GM18498 (cell line): ENCODE results near the gene PRR20E.
"Not testable (repeated sequence)": the region's sequence is repeated elsewhere in the genome, so short reads cannot be mapped to it uniquely, and the experiment has no call there.

Experiments used
- ATAC-seq: cut with Tn5 transposase; IDR thresholded peaks from one replicate; pipeline ENCODE4 v1.9.1; 2021; ENCODE audit warnings: mild to moderate bottlenecking, moderate library complexity; ENCODE audit not compliant: unreplicated experiment

Gene PRR20E

DNA sequence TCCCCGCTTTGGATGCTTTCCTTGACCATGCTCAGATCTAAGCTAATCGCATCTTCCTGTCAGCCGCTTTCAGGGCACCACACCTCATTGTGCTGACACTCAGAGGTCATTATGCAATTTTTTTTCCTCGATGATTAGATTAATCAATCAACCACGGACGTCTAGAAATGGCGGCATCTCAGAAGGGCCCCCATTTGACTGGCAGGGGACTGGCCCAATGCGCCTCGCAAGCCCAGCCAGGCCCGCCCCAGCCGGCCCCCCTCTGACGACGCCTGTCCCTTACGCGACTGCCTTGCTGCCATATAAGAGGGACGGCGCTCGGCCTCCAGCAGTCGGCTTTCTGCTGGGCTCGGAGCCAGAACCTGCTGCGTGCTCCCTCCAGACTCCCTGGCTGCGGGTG, at the start of gene PRR20E:
PRR20E (plus strand) TSS at position 301 of the 400 bp plus-strand sequence. CDS start 387 bp downstream, outside the sequence.
- ATAC-seq: not testable (repeated sequence)

DNA sequence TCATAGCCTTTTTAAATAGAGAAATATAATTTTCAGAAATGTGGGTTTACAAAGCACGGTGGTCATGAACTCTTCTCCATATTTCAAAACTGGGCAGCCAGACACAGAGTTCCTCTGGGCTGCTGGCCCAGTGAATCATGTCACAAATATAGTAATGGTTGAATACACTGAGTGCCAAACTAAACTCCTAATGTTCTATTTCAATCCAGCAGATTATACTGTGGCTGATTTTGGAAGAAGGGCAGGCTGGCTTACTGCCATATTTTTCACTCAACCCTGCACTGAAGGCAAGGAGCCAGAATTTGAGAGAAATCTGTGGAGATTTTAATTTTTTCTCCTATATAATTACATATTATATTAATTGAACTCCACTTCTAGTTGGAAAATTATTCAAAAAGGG, 43.3 kb upstream of the PRR20E start:
- ATAC-seq: no peak

DNA sequence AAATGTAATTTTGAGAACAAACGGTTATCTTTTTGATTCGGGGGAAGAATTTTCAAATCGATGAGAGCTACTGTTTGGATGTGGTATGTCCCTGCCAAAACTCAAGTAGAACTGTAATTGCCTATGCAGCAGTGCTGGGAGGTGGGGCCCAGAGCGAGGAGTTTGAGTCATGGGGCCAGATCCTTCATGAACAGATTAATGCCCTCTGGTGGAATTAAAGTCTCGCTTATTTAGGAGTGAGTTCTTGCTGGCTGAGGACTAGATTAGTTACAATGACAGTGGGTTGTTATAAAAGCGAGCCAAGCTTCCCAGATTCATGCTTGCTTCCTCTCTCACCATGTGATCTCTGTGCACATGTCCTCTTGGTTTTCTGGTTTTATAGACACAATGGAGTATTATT, 38.1 kb upstream of the PRR20E start:
- no peak for ATAC-seq

DNA sequence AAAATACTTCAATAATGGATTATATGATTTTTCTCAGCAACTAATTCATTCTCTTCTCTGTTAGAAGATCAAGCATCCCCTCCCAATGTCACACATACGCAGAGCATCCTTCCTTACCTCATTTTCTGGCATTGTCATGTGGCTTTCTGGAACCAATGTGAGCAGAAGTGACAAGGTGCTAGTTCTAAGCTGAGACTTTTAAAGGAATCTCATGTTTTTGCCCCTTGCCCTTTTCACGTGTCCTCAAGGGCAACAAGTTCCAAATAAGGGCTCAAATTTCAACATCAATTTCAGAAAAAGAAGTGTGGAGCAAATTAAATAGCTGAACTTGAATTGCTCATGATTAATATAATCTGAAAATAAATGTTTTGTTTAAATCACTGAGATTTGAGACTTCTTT, 30.9 kb upstream of the PRR20E start:
- ATAC-seq: no peak

DNA sequence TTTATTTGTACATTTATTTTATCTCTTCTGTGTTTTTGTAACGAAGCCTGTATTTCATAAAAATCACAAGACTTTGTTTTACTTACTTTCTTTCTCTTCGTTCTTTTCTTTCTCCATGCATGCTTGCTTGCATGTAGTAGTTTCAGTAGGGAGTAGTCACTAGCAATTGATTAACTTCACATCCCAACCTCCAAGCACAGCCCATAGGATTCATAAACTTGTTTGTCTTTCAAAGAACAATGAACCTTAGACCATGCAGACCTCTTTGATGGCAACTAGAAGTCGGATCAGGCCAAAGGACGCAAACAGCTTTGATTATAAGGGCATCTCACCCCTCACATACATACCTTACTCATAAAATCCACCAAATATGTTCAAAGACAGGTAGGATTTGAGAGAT, 29.4 kb upstream of the PRR20E start:
- no peak for ATAC-seq

DNA sequence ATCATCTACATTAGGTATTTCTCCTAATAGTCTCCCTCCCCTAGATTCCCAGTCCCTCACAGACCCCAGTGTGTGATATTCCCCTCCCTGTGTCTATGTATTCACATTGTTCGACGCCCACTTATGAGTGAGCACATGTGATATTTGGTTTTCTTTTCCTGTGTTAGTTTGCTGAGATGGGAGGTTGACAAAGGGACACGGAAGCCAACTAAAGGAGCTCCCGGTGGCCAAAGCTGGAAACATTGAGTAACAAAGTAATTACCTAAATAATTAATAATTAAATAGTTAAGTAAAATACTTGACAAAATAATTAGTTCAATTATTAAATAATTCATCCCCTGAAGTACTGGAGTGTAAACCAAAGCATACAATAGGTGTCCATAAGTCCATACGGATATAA, 28.0 kb upstream of the PRR20E start:
- ATAC-seq: no peak

DNA sequence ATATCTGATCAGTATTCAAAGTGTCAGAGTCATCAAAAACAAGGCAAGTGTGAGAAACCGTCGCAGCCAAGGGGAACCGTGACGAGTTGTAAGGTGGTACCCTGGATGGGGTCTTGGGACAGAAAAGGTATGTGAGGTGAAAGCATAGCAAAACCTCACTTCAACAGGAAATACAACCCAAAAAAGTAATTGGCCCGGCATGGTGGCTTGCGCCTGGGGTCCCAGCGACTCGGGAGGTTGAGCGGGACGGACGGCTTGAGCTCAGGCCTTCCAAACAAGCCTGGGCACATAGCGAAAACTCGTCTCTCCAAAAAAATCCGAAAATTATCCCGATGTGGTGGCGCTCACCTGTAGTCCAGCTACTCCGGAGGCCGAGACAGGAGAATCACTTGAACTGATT, 27.2 kb upstream of the PRR20E start:
- not testable (repeated sequence) for ATAC-seq

DNA sequence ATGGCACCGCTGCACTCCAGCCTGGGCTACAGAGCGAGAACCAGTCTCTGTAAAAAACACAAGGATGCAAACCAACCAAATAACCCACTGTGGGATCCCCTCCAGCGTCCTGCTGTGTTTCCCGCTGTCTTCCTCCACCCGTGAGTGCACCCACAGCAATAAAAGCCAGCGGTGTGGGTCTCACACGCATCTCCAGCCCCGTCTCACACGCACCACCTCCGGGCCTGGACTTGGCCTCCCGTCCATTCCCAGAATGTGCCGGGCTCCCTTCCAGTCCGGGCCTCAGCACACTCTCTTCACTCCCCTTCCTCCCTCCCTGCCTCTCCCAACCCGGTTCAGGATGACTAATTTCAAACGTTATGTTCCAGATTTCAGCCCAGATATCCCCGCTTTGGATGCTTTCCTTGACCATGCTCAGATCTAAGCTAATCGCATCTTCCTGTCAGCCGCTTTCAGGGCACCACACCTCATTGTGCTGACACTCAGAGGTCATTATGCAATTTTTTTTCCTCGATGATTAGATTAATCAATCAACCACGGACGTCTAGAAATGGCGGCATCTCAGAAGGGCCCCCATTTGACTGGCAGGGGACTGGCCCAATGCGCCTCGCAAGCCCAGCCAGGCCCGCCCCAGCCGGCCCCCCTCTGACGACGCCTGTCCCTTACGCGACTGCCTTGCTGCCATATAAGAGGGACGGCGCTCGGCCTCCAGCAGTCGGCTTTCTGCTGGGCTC, 26.6 kb upstream of the PRR20E start, which contains the start of gene PRR20A:
PRR20A (plus strand) TSS at position 684 of the 734 bp plus-strand sequence. CDS start 387 bp downstream, outside the sequence.
- ATAC-seq: not testable (repeated sequence)

DNA sequence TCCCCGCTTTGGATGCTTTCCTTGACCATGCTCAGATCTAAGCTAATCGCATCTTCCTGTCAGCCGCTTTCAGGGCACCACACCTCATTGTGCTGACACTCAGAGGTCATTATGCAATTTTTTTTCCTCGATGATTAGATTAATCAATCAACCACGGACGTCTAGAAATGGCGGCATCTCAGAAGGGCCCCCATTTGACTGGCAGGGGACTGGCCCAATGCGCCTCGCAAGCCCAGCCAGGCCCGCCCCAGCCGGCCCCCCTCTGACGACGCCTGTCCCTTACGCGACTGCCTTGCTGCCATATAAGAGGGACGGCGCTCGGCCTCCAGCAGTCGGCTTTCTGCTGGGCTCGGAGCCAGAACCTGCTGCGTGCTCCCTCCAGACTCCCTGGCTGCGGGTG, 19.8 kb upstream of the PRR20E start, which contains the start of gene PRR20B:
PRR20B (plus strand) TSS at position 301 of the 400 bp plus-strand sequence. CDS start 387 bp downstream, outside the sequence.
- ATAC-seq: not testable (repeated sequence)

DNA sequence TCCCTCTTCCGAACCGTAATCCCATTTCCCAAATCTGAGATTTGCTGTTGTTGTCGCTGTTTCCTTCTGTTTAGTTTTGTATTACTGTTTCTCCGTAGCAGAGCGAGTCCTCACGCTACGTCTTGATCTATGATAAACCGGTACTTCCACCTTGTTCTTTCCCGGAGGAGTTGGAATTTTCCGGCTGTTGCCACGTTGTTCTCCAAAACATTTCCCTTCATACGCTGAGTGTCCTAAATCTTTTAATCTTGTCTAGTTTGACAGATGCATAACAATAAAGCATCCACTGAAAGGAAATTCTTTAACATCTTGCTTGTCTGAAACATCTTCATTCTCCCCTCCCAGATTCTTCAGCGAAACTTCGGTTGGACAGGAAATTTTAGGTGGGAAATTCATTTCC, 18.9 kb upstream of the PRR20E start:
- not testable (repeated sequence) for ATAC-seq

DNA sequence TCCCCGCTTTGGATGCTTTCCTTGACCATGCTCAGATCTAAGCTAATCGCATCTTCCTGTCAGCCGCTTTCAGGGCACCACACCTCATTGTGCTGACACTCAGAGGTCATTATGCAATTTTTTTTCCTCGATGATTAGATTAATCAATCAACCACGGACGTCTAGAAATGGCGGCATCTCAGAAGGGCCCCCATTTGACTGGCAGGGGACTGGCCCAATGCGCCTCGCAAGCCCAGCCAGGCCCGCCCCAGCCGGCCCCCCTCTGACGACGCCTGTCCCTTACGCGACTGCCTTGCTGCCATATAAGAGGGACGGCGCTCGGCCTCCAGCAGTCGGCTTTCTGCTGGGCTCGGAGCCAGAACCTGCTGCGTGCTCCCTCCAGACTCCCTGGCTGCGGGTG, 13.2 kb upstream of the PRR20E start, which contains the start of gene PRR20C:
PRR20C (plus strand) TSS at position 301 of the 400 bp plus-strand sequence. CDS start 387 bp downstream, outside the sequence.
- ATAC-seq: not testable (repeated sequence)

DNA sequence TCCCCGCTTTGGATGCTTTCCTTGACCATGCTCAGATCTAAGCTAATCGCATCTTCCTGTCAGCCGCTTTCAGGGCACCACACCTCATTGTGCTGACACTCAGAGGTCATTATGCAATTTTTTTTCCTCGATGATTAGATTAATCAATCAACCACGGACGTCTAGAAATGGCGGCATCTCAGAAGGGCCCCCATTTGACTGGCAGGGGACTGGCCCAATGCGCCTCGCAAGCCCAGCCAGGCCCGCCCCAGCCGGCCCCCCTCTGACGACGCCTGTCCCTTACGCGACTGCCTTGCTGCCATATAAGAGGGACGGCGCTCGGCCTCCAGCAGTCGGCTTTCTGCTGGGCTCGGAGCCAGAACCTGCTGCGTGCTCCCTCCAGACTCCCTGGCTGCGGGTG, 6.7 kb upstream of the PRR20E start, which contains the start of gene PRR20D:
PRR20D (plus strand) TSS at position 301 of the 400 bp plus-strand sequence. CDS start 387 bp downstream, outside the sequence.
- not testable (repeated sequence) for ATAC-seq

DNA sequence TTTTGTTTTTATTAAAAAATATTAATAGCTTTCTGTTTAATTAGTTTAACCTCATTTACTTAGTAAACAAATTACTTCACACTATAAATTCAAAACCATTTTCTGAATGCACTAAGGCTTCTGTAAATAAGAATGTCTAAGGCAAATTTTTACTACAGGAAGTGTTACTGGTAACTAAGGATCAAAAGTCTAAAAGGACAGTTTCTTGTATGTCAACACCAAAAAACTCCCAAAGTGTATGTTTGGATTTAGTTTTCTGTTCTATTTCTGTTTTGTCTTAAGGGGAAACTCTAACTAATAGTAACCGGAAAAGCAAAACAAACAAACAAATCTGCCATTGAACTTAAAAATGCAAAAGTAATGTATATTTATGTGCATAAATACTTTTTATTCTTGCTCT, 24.7 kb downstream of the PRR20E start:
- ATAC-seq: no peak

DNA sequence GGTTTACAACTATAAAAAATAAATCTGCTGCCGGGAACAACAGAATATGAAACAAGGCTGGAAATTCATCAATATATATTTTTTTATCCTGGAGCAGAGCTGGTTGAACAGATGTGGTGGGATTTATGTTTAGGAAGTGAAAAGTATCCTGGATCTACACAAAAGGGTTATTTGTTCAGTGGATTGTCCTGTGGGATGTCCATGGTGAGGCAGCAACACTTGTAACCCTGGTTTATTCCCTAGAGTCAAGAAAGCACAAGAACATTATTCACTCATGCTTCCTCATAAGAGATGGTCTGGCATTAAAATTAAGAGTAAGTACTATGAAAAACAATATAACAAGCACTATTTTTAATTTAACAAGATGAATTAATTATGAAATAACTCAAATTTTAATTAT, 46.0 kb downstream of the PRR20E start:
- ATAC-seq: no peak
